Neutrophil (primary cell): Measurements from ENCODE around the gene RBMX.

Source experiments
- H3K27ac ChIP-seq: fragments of 200-600 bp; sonication (generic); 2 replicates; pipeline ENCODE4 v1.5.1; 2016; ENCODE audit warnings: mild to moderate bottlenecking, moderate library complexity
- H3K27me3 ChIP-seq: fragments of 200-600 bp; sonication (generic); 2 replicates; pipeline ENCODE4 v1.6.0; 2016; ENCODE audit warnings: mild to moderate bottlenecking
- H3K36me3 ChIP-seq: fragments of 200-600 bp; sonication (generic); 2 replicates; pipeline ENCODE4 v1.5.1; 2017
- H3K4me1 ChIP-seq, 2 experiments: fragments of 200-600 bp in 1 of 2; sonication (generic) in 1 of 2; 1 replicate in 1 of 2; 2 replicates in 1 of 2; pipeline versions ENCODE4 v1.5.1 to v1.6.1; 2013 to 2016; ENCODE audit warnings: low read depth in 1 of 2, low read length in 1 of 2, mild to moderate bottlenecking in 1 of 2, moderate library complexity in 1 of 2; ENCODE audit not compliant: control insufficient read depth in 1 of 2, insufficient read depth in 1 of 2
- H3K4me3 ChIP-seq, 2 experiments: fragments of 200-600 bp in 1 of 2; sonication (generic) in 1 of 2; 1 replicate in 1 of 2; 2 replicates in 1 of 2; pipeline ENCODE4 v1.5.1; 2013 to 2016; ENCODE audit warnings: low read depth in 1 of 2, low read length in 1 of 2, mild to moderate bottlenecking in 1 of 2, moderate library complexity in 1 of 2
- H3K9me3 ChIP-seq: fragments of 200-600 bp; sonication (generic); 2 replicates; pipeline ENCODE4 v1.5.1; 2016
- CTCF ChIP-seq: fragments of 200-600 bp; sonication (generic); IDR thresholded peaks from 2 replicates; pipeline ENCODE4 v1.5.1; 2016; ENCODE audit warnings: antibody characterized with exemption

RBMX gene

GRCh38 chrX:136825771-136826170 lies 54.8 kb downstream of the RBMX start:
- Histone ChIP-seq H3K27me3 (no peaks in the 10 kb centered on the region), H3K36me3 (no peaks in the 10 kb centered on the region), H3K4me1 (peaks cover 16 to 20% of the 10 kb centered on the region in 2 experiments), H3K4me3 (no peak overlapping the region), H3K9me3 (no peaks in the 10 kb centered on the region), H3K27ac (no peak overlapping the region)
- no peak for TF ChIP-seq CTCF
